MM.1S (cell line): ENCODE results near the gene MYO5C.

Source experiments
- DNase-seq: peaks from one replicate; pipeline ENCODE4 v3.0.0-alpha.2; 2015
- H2AFZ ChIP-seq: fragments of 300-600 bp; sonication (generic); 2 replicates; pipeline ENCODE4 v1.6.0; 2016; ENCODE audit warnings: antibody characterized with exemption, low read length
- H3F3A ChIP-seq: fragments of 300-600 bp; sonication (generic); 2 replicates; pipeline ENCODE4 v1.6.1; 2016; ENCODE audit warnings: mild to moderate bottlenecking, antibody characterized with exemption, low read length, moderate library complexity, mixed read lengths; ENCODE audit not compliant: insufficient read depth
- H3K27ac ChIP-seq: fragments of 300-600 bp; sonication (generic); 2 replicates; pipeline ENCODE4 v1.5.1; 2016; ENCODE audit warnings: mild to moderate bottlenecking, low read length
- H3K27me3 ChIP-seq: fragments of 300-600 bp; sonication (generic); replicated peaks from 2 replicates; pipeline ENCODE4 v1.6.0; 2016; ENCODE audit warnings: low read length; ENCODE audit not compliant: insufficient read depth
- H3K36me3 ChIP-seq: fragments of 300-600 bp; sonication (generic); replicated peaks from 2 replicates; pipeline ENCODE4 v1.6.1; 2016; ENCODE audit warnings: mild to moderate bottlenecking, low read length, mixed read lengths; ENCODE audit not compliant: insufficient read depth
- H3K4me1 ChIP-seq: fragments of 300-600 bp; sonication (generic); 2 replicates; pipeline ENCODE4 v1.6.1; 2016; ENCODE audit warnings: low read length, mixed read lengths
- H3K4me2 ChIP-seq: fragments of 300-600 bp; sonication (generic); 2 replicates; pipeline ENCODE4 v1.6.0; 2016; ENCODE audit warnings: low read depth, low read length
- H3K4me3 ChIP-seq: fragments of 300-600 bp; sonication (generic); 2 replicates; pipeline ENCODE4 v1.5.1; 2016; ENCODE audit warnings: low read length, mixed read lengths
- H3K79me2 ChIP-seq: fragments of 300-600 bp; sonication (generic); 2 replicates; pipeline ENCODE4 v1.6.1; 2016; ENCODE audit warnings: mixed run types, low read length, mixed read lengths
- H3K9ac ChIP-seq: fragments of 300-600 bp; sonication (generic); 2 replicates; pipeline ENCODE4 v1.6.1; 2016; ENCODE audit warnings: low read length, mixed read lengths
- H3K9me2 ChIP-seq: fragments of 300-600 bp; sonication (generic); replicated peaks from 2 replicates; pipeline ENCODE4 v1.6.1; 2016; ENCODE audit warnings: mild to moderate bottlenecking, low read length, mixed read lengths; ENCODE audit not compliant: insufficient read depth
- H3K9me3 ChIP-seq: fragments of 300-600 bp; sonication (generic); replicated peaks from 2 replicates; pipeline ENCODE4 v1.6.1; 2016; ENCODE audit warnings: mild to moderate bottlenecking, low read length, mixed read lengths; ENCODE audit not compliant: insufficient read depth
- H4K20me1 ChIP-seq: fragments of 300-600 bp; sonication (generic); 2 replicates; pipeline ENCODE4 v1.6.1; 2016; ENCODE audit warnings: mild to moderate bottlenecking, low read length, moderate library complexity, mixed read lengths; ENCODE audit not compliant: insufficient read depth
- EZH2 ChIP-seq: fragments of 300-600 bp; sonication (generic); optimal IDR thresholded peaks from 2 replicates; pipeline ENCODE3; 2017; ENCODE audit warnings: low read depth, mild to moderate bottlenecking, antibody characterized with exemption, low read length, mixed read lengths
- EZH2phosphoT487 ChIP-seq: fragments of 300-600 bp; sonication (generic); IDR thresholded peaks from 2 replicates; pipeline ENCODE4 v1.6.1; 2018; ENCODE audit warnings: antibody characterized with exemption, low read length
- TF ChIP-seq, protein P1 (sequence below): fragments of 300-600 bp; sonication (generic); IDR thresholded peaks from 2 replicates; pipeline ENCODE4 v1.5.1; 2016; ENCODE audit warnings: antibody characterized with exemption, low read length, mixed read lengths

Gene MYO5C

GRCh38 chr15:52292780-52293392, 2.7 kb downstream of the MYO5C start:
- peak overlapping the region; percentile 96; the same call in 1 of the 2 replicates for H3K27ac ChIP-seq
- no peaks in the 10 kb centered on the region for H3K9me2 ChIP-seq
- H4K20me1 ChIP-seq: no peaks in the 10 kb centered on the region
- peaks cover 35% of the 10 kb centered on the region for H3K79me2 ChIP-seq
- no peak for TF ChIP-seq EZH2
- TF ChIP-seq, protein P1, sequence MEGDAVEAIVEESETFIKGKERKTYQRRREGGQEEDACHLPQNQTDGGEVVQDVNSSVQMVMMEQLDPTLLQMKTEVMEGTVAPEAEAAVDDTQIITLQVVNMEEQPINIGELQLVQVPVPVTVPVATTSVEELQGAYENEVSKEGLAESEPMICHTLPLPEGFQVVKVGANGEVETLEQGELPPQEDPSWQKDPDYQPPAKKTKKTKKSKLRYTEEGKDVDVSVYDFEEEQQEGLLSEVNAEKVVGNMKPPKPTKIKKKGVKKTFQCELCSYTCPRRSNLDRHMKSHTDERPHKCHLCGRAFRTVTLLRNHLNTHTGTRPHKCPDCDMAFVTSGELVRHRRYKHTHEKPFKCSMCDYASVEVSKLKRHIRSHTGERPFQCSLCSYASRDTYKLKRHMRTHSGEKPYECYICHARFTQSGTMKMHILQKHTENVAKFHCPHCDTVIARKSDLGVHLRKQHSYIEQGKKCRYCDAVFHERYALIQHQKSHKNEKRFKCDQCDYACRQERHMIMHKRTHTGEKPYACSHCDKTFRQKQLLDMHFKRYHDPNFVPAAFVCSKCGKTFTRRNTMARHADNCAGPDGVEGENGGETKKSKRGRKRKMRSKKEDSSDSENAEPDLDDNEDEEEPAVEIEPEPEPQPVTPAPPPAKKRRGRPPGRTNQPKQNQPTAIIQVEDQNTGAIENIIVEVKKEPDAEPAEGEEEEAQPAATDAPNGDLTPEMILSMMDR: peak; percentile 4; the same call in 1 of the 2 replicates
- no peaks in the 10 kb centered on the region for H3K9me3 ChIP-seq
- H3K4me1 ChIP-seq: peaks cover 43% of the 10 kb centered on the region
- no peak for DNase-seq
- no peak overlapping the region for H2AFZ ChIP-seq
- no peak overlapping the region for H3K4me3 ChIP-seq
- H3K27me3 ChIP-seq: no peaks in the 10 kb centered on the region
- no peak overlapping the region for H3K9ac ChIP-seq
- H3K36me3 ChIP-seq: no peaks in the 10 kb centered on the region
- H3K4me2 ChIP-seq: peak overlapping the region; percentile 94
- H3F3A ChIP-seq: peaks cover 39% of the 10 kb centered on the region

DNA sequence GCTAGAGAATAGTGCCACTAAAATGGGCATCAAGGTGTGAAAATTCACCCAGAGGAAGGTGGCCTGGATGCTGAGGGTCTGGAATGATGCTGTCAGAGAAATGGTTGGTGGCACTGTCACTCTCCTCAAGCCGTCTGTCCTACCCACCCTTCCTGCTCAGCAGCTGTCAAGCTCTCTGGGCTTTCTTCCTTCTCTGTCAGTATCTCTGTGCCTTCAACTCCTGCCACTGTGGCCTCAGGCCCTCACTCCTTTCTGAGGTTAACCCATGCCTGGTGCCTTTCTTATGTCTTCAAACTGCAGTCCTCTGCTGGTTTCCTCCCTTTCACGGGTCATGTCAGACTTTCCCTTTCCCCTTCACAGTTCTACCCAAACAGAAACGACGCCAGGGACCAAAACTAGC, 4.4 kb downstream of the MYO5C start:
- Histone ChIP-seq H3K4me1 (peaks cover 43% of the 10 kb centered on the region), H3K27ac (peak overlapping the region; percentile 23; the same call in 1 of the 2 replicates), H2AFZ (no peak overlapping the region), H3K9ac (no peak overlapping the region), H3K79me2 (peaks cover 41% of the 10 kb centered on the region), H3F3A (peaks cover 39% of the 10 kb centered on the region), H4K20me1 (no peaks in the 10 kb centered on the region), H3K9me3 (no peaks in the 10 kb centered on the region), H3K4me3 (no peak overlapping the region), H3K27me3 (no peaks in the 10 kb centered on the region), H3K36me3 (no peaks in the 10 kb centered on the region), H3K4me2 (peak overlapping the region; percentile 1; the same call in 1 of the 2 replicates), H3K9me2 (no peaks in the 10 kb centered on the region)
- TF ChIP-seq EZH2 (no peak), EZH2phosphoT487 (no peak)
- TF ChIP-seq, protein P1: no peak
- DNase-seq: peak; percentile 50

- Histone ChIP-seq H3K4me3 (no peak overlapping the region), H3K27me3 (no peaks in the 10 kb centered on the region), H3K9me2 (no peaks in the 10 kb centered on the region), H3F3A (peaks cover 35% of the 10 kb centered on the region), H3K9ac (no peak overlapping the region), H3K27ac (peak overlapping the region; percentile 23; the same call in 1 of the 2 replicates), H3K36me3 (no peaks in the 10 kb centered on the region), H3K4me1 (peaks cover 43% of the 10 kb centered on the region), H4K20me1 (no peaks in the 10 kb centered on the region), H3K9me3 (no peaks in the 10 kb centered on the region), H2AFZ (no peak overlapping the region), H3K79me2 (peaks cover 41% of the 10 kb centered on the region), H3K4me2 (peak overlapping the region; percentile 1; the same call in 1 of the 2 replicates)
- DNase-seq: no peak
- no peak for TF ChIP-seq EZH2
Observed at GRCh38 chr15:52290800-52291199, 4.8 kb downstream of the MYO5C start.

DNA sequence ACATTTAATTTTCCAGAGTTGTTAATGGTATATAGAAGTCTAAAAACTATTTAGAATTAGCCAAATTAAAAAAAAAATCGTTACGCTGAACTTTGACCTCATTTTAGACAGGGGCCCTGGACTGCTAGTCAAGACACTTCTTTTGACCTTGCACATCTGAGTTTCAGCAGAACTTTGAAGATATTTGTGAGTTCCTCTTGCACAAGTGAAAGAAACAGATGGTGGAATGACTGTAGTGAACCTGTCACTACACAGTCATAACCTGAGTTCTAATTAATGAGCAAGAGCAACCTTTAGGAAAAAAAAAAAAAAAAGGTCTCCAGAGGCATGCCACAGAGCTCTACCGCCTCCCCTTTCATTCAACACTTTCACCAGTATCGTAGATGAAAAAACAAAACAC, 5.3 kb downstream of the MYO5C start:
- Histone ChIP-seq H3K36me3 (no peaks in the 10 kb centered on the region), H2AFZ (no peak overlapping the region), H3K4me3 (no peak overlapping the region), H3F3A (peaks cover 32% of the 10 kb centered on the region), H4K20me1 (no peaks in the 10 kb centered on the region), H3K4me1 (peaks cover 43% of the 10 kb centered on the region), H3K9me3 (no peaks in the 10 kb centered on the region), H3K9ac (no peak overlapping the region), H3K27me3 (no peaks in the 10 kb centered on the region), H3K9me2 (no peaks in the 10 kb centered on the region), H3K4me2 (peak overlapping the region; percentile 5; the same call in 1 of the 2 replicates), H3K79me2 (peaks cover 41% of the 10 kb centered on the region), H3K27ac (peak overlapping the region; percentile 23; the same call in 1 of the 2 replicates)
- TF ChIP-seq EZH2phosphoT487 (no peak), EZH2 (no peak)
- TF ChIP-seq, protein P1: no peak
- peak; percentile 48 for DNase-seq
